PC-3 (cell line): Measurements from ENCODE around the gene STXBP5L.

Source experiments
- EZH2 ChIP-seq: fragments of 300-600 bp; sonication (generic); IDR thresholded peaks from one replicate; pipeline ENCODE4 v1.6.1; 2017; ENCODE audit warnings: antibody characterized with exemption, mild to moderate bottlenecking, low read length; ENCODE audit not compliant: unreplicated experiment
- EZH2phosphoT487 ChIP-seq: fragments of 300-600 bp; sonication (generic); IDR thresholded peaks from 2 replicates; pipeline ENCODE4 v1.6.1; 2018; ENCODE audit warnings: mild to moderate bottlenecking, antibody characterized with exemption, low read length, borderline replicate concordance
- TF ChIP-seq, protein P1 (sequence below): fragments of 300-600 bp; sonication (generic); conservative IDR thresholded peaks from 2 replicates; pipeline ENCODE4 v1.5.1; 2017; ENCODE audit warnings: antibody characterized with exemption, low read depth, mild to moderate bottlenecking, low read length

DNA sequence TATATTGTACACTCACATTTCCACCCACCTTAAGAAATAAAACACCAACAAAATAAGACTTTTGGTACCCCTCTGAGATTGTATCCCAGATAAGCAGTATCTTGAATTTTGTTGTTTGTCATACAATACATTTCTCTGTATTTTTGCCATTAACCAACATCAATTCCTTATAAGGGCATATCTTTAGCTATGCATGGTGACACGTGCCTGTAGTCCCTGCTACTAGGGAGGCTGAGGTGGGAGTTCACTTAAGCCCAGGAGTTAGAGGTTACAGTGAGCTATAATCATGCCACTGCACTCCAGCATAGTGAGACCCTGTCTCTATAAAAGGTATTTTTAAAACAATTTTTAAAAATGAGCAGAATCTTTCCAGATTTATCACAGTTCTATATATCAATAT lies 32.5 kb upstream of the STXBP5L start:
- TF ChIP-seq, protein P1, sequence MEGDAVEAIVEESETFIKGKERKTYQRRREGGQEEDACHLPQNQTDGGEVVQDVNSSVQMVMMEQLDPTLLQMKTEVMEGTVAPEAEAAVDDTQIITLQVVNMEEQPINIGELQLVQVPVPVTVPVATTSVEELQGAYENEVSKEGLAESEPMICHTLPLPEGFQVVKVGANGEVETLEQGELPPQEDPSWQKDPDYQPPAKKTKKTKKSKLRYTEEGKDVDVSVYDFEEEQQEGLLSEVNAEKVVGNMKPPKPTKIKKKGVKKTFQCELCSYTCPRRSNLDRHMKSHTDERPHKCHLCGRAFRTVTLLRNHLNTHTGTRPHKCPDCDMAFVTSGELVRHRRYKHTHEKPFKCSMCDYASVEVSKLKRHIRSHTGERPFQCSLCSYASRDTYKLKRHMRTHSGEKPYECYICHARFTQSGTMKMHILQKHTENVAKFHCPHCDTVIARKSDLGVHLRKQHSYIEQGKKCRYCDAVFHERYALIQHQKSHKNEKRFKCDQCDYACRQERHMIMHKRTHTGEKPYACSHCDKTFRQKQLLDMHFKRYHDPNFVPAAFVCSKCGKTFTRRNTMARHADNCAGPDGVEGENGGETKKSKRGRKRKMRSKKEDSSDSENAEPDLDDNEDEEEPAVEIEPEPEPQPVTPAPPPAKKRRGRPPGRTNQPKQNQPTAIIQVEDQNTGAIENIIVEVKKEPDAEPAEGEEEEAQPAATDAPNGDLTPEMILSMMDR, result no peak
- TF ChIP-seq EZH2 (no peak), EZH2phosphoT487 (no peak)
